Vagina (tissue), 2 donors: ENCODE results near the gene RUFY4. TPM values are rescaled to one million over a fixed set of nuclear protein-coding genes. Genes with fewer than 3 reads are reported as not detected.

Source experiments
- DNase-seq, 2 donors: peaks; one replicate each; pipeline ENCODE4 v3.0.0-alpha.2; 2017; ENCODE audit errors: extremely low spot score in 2 of 2
- H3K27ac ChIP-seq: fragments of 200-600 bp; sonication (generic); one replicate; pipeline ENCODE4 v1.5.1; 2019
- H3K27me3 ChIP-seq: fragments of 200-600 bp; sonication (generic); one replicate; pipeline ENCODE4 v1.5.1; 2019
- H3K36me3 ChIP-seq, 2 donors: fragments of 200-600 bp; sonication (generic); one replicate each; pipeline ENCODE4 v1.5.1; 2017 to 2019
- H3K4me1 ChIP-seq: fragments of 200-600 bp; sonication (generic); one replicate; pipeline ENCODE4 v1.5.1; 2019
- H3K4me3 ChIP-seq, 2 donors: fragments of 200-600 bp; sonication (generic); 1 replicate in 1 of 2; 2 replicates in 1 of 2; pipeline ENCODE4 v1.5.1; 2016 to 2019
- H3K9me3 ChIP-seq: fragments of 200-600 bp; sonication (generic); one replicate; pipeline ENCODE4 v1.5.1; 2019
- CTCF ChIP-seq, 3 experiments: fragments of 450-650 bp in 2 of 3; fragments of 200-600 bp in 1 of 3; sonication (generic) in 1 of 3; IDR thresholded peaks; one replicate each; pipeline ENCODE4 v1.5.1; 2017 to 2019; ENCODE audit warnings: antibody characterized with exemption in 3 of 3, mild to moderate bottlenecking in 2 of 3, moderate library complexity in 2 of 3
- POLR2A ChIP-seq, 2 donors: fragments of 450-650 bp; IDR thresholded peaks; one replicate each; pipeline ENCODE4 v1.6.1; 2017; ENCODE audit warnings: antibody characterized with exemption in 2 of 2, mild to moderate bottlenecking in 2 of 2, moderate library complexity in 2 of 2
- POLR2AphosphoS5 ChIP-seq, 2 donors: sonication (generic); formaldehyde crosslinking; IDR thresholded peaks; one replicate each; pipeline ENCODE4 v1.9.0; 2017; ENCODE audit warnings: antibody characterized with exemption in 2 of 2, mild to moderate bottlenecking in 2 of 2, low read depth in 1 of 2; ENCODE audit not compliant: insufficient read depth in 1 of 2
- intact Hi-C: fragments of 100-400 bp; cut with DNase I; formaldehyde crosslinking; loops from one replicate; pipeline ENCODE4 v1.15.1; 2023
- total RNA-seq: library from RNA; depleted of rRNA; stranded (reverse); fragments of >200 nt; gene quantifications from one replicate; pipeline ENCODE4 v1.2.3, GENCODE V29; 2016

The RUFY4 gene
- total RNA-seq, 1 donor from 2014 or later, result not detected

GRCh38 chr2:218047536-218048225, 21.4 kb upstream of the RUFY4 start:
- no peaks in the 10 kb centered on the region for H3K36me3 ChIP-seq
- no peaks in the 10 kb centered on the region for H3K9me3 ChIP-seq
- no peak overlapping the region for H3K27ac ChIP-seq
- intact Hi-C loops, result no loop called here
- H3K27me3 ChIP-seq, result no peaks in the 10 kb centered on the region
- no peaks in the 10 kb centered on the region for H3K4me1 ChIP-seq
- H3K4me3 ChIP-seq, result no peak overlapping the region
- DNase-seq, result no peak
- TF ChIP-seq CTCF (IDR thresholded peaks at IDR 0.05) (no peak), POLR2A (IDR thresholded peaks at IDR 0.05) (no peak), POLR2AphosphoS5 (IDR thresholded peaks at IDR 0.05; ENCODE audit: insufficient read depth in 1 of 2, low read depth in 1 of 2) (no peak)

- DNase-seq, result no peak
- TF ChIP-seq CTCF (IDR thresholded peaks at IDR 0.05) (no peak), POLR2A (IDR thresholded peaks at IDR 0.05) (no peak)
- Histone ChIP-seq H3K27ac (no peak overlapping the region), H3K27me3 (no peaks in the 10 kb centered on the region), H3K9me3 (no peaks in the 10 kb centered on the region), H3K36me3 (no peaks in the 10 kb centered on the region), H3K4me3 (no peak overlapping the region), H3K4me1 (no peaks in the 10 kb centered on the region)
- intact Hi-C loops, result no loop called here
These were observed 17.1 kb upstream of the RUFY4 start for GRCh38 chr2:218051903-218052302.

GRCh38 chr2:218059289-218059688, 9.8 kb upstream of the RUFY4 start:
- Histone ChIP-seq H3K27ac (no peak overlapping the region), H3K36me3 (no peaks in the 10 kb centered on the region), H3K27me3 (no peaks in the 10 kb centered on the region), H3K9me3 (no peaks in the 10 kb centered on the region), H3K4me1 (no peaks in the 10 kb centered on the region), H3K4me3 (no peak overlapping the region)
- no peak for TF ChIP-seq CTCF (IDR thresholded peaks at IDR 0.05)
- no peak for TF ChIP-seq POLR2A (IDR thresholded peaks at IDR 0.05)
- TF ChIP-seq POLR2AphosphoS5 (IDR thresholded peaks at IDR 0.05; ENCODE audit: insufficient read depth in 1 of 2, low read depth in 1 of 2), result no peak
- intact Hi-C loops, result no loop called here
- no peak for DNase-seq

GRCh38 chr2:218060118-218060517, 8.9 kb upstream of the RUFY4 start:
- H3K36me3 ChIP-seq, result no peaks in the 10 kb centered on the region
- no peaks in the 10 kb centered on the region for H3K27me3 ChIP-seq
- H3K27ac ChIP-seq, result no peak overlapping the region
- TF ChIP-seq CTCF (IDR thresholded peaks at IDR 0.05) (no peak), POLR2AphosphoS5 (IDR thresholded peaks at IDR 0.05; ENCODE audit: insufficient read depth in 1 of 2, low read depth in 1 of 2) (no peak), POLR2A (IDR thresholded peaks at IDR 0.05) (no peak)
- no peaks in the 10 kb centered on the region for H3K4me1 ChIP-seq
- no peaks in the 10 kb centered on the region for H3K9me3 ChIP-seq
- H3K4me3 ChIP-seq, result no peak overlapping the region
- no peak for DNase-seq
- intact Hi-C loops, result no loop called here

- TF ChIP-seq CTCF (IDR thresholded peaks at IDR 0.05), result no peak
- TF ChIP-seq POLR2A (IDR thresholded peaks at IDR 0.05), result no peak
- Histone ChIP-seq H3K27ac (no peak overlapping the region), H3K27me3 (no peaks in the 10 kb centered on the region), H3K36me3 (no peaks in the 10 kb centered on the region), H3K9me3 (no peaks in the 10 kb centered on the region), H3K4me3 (no peak overlapping the region), H3K4me1 (no peaks in the 10 kb centered on the region)
- intact Hi-C loops, result no loop called here
- no peak for DNase-seq
These were observed 7.9 kb upstream of the RUFY4 start for GRCh38 chr2:218060950-218061660.
